GM18867 (cell line): ENCODE measurements around the gene TAF11L9.
"Not testable (repeated sequence)": the region's sequence is repeated elsewhere in the genome, so short reads cannot be mapped to it uniquely, and the experiment has no call there.

ENCODE experiments used
- ATAC-seq: cut with Tn5 transposase; IDR thresholded peaks from one replicate; pipeline ENCODE4 v1.9.1; 2021; ENCODE audit warnings: mild to moderate bottlenecking, moderate library complexity; ENCODE audit not compliant: unreplicated experiment

Gene TAF11L9

DNA sequence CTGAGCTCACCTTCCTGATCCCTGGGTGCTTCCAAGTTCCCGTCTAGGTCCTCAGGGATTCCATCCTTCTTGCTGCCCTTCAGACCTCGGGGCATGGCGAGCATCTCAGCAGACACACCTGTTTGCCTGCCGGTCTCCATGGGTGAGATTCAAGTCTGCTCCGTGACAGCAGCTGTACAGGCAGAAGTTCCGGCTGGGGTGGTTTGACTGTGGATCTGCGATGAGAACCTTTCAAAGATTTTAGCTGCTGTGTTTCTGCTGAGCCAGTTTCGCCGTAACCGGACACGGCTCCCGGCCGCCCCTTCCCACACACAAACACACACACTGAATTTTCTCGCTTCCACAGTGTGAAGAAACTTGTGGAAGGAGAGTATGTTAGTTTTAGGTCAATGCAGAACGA is at the start of gene TAF11L9:
Gene TAF11L9 (minus strand): TSS at position 140 of the 400 bp plus-strand sequence.
- not testable (repeated sequence) for ATAC-seq

DNA sequence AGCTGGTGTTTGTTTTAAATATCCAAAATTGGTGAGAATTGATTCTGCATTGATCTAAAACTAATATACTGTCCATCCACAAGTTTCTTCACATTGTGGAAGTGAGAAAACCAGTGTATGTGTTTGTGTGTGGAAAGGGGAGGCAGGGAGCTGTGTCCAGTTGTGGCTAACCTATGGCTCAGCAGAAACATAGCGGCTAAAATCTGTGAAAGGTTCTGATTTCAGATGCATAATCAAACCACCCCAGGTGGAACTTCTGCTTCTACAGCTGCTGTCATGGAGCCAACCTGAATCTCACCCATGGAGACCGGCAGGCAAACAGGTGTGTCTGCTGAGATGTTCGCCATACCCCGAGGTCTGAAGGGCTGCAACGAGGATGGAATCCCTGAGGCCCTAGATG is 40.0 kb upstream of the TAF11L9 start, which contains the start of gene TAF11L14:
Gene TAF11L14 (plus strand): TSS at position 301 of the 400 bp plus-strand sequence.
- ATAC-seq = no peak

DNA sequence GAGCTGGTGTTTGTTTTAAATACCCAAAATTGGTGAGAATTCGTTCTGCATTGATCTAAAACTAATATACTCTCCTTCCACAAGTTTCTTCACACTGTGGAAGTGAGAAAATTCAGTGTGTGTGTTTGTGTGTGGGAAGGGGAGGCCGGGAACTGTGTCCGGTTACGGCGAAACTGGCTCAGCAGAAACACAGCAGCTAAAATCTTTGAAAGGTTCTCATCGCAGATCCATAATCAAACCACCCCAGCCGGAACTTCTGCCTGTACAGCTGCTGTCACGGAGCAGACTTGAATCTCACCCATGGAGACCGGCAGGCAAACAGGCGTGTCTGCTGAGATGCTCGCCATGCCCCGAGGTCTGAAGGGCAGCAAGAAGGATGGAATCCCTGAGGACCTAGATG is 37.6 kb upstream of the TAF11L9 start, which contains the start of gene TAF11L13:
Gene TAF11L13 (plus strand): TSS at position 301 of the 400 bp plus-strand sequence.
- not testable (repeated sequence) for ATAC-seq

GRCh38 chr5:17625686-17626085 is 31.5 kb upstream of the TAF11L9 start:
- ATAC-seq = no peak

DNA sequence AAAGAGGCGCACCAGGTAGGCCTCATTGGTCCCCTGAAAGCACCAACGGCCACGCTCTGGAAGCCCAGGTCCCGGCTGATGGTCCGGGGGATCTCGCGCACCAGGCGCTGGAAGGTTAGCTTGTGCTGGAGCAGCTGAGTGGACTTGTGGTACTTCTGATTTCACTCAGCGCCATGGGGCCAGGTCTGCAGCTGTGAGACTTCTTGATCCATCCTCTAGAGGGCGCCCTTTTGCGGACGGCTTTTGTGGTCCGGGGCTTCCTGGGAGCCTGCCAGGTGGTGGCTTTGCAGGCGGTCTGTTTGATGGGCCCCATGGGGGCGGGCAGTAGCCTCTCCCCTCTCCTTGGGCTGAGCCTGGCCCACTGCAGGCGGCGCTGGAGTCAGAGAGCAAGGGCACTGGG is 26.4 kb upstream of the TAF11L9 start:
- no peak for ATAC-seq

DNA sequence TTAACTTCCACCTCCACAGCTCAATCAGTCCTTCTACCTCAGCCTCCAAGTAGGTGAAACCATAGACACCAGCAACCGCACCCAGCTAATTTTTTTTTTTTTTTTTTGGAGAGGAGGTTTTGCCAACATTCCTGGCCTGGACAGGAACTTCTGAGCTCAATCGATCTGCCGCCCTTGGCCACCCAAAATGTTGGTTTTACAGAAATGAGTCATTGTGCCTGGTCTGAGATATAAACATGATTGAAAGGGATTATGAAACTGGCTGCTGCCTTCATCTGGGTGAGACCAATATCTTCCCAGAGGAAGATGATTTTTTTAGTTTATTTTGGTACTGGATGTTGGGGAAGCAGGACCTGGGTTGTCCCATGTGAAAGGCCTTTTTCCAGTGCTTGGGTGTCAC is 25.2 kb upstream of the TAF11L9 start:
- no peak for ATAC-seq

DNA sequence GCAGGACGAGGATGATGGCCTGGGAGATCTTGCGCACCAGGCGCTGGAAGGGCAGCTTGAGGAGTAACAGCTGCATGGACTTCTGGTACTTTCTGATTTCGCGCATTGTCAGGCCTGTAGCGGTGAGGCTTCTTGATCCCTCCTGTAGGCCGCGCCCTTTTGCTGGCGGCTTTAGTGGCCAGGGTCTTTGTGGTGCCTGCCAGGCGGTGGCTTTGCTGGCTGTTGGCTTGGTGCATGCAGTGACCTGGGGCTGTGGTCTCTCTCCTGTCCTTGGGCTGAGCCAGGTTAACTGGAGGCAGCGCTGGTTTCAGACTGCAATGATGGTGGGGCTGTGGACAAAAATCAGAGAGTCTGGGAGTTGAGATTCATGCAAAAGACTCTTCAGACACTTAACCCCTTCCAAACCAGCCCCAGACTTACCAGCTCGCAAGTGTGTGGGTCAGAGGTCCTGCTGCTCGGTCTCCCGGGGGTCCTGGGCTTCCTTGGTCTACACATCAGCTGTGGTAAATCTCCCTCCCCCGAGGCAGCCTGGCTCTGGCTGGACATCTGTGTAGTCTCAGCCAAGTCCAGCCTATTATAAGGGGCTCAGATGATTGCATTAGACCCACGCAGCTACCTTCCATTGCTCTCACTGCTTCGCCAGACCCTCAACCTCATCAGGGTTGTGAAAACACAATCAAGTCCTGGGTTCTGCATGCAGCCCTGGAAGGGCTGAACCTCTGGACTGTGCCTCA is 20.8 kb upstream of the TAF11L9 start:
- ATAC-seq = no peak

GRCh38 chr5:17610092-17610491 is 15.9 kb upstream of the TAF11L9 start, which contains the start of gene TAF11L12:
Gene TAF11L12, plus strand, starts transcription at chr5:17610392.
- not testable (repeated sequence) for ATAC-seq

GRCh38 chr5:17607461-17607860 is 13.3 kb upstream of the TAF11L9 start:
- not testable (repeated sequence) for ATAC-seq

DNA sequence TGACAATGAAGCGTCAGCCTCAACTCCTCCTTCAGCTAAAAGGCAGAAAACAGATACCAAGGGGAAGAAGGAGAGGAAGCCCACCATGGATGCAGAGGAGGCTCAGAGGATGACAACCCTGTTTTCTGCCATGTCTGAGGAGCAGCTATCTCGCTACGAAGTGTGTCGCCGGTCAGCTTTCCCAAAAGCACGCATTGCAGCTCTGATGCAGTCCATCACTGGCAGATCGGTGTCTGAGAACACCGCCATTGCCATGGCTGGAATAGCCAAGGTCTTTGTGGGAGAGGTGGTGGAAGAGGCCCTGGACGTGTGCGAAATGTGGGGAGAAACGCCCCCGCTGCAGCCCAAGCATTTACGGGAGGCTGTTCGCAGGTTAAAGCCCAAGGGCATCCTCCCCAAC is 10.8 kb upstream of the TAF11L9 start:
- ATAC-seq = no peak

GRCh38 chr5:17603880-17604279 is 9.7 kb upstream of the TAF11L9 start, which contains the start of gene TAF11L11:
Gene TAF11L11, plus strand, starts transcription at chr5:17604183.
- not testable (repeated sequence) for ATAC-seq

DNA sequence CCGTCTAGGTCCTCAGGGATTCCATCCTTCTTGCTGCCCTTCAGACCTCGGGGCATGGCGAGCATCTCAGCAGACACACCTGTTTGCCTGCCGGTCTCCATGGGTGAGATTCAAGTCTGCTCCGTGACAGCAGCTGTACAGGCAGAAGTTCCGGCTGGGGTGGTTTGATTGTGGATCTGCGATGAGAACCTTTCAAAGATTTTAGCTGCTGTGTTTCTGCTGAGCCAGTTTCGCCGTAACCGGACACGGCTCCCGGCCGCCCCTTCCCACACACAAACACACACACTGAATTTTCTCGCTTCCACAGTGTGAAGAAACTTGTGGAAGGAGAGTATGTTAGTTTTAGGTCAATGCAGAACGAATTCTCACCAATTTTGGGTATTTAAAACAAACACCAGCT is 3.5 kb upstream of the TAF11L9 start, which contains the start of gene TAF11L10:
Gene TAF11L10 (minus strand): TSS at position 101 of the 400 bp plus-strand sequence.
- not testable (repeated sequence) for ATAC-seq

GRCh38 chr5:17590860-17591259 is 3.3 kb downstream of the TAF11L9 start, which contains the start of gene TAF11L8:
Gene TAF11L8, minus strand, starts transcription at chr5:17590960.
- ATAC-seq = not testable (repeated sequence)

DNA sequence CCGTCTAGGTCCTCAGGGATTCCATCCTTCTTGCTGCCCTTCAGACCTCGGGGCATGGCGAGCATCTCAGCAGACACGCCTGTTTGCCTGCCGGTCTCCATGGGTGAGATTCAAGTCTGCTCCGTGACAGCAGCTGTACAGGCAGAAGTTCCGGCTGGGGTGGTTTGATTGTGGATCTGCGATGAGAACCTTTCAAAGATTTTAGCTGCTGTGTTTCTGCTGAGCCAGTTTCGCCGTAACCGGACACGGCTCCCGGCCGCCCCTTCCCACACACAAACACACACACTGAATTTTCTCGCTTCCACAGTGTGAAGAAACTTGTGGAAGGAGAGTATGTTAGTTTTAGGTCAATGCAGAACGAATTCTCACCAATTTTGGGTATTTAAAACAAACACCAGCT is 8.5 kb downstream of the TAF11L9 start, which contains the start of gene TAF11L7:
Gene TAF11L7 (minus strand): TSS at position 101 of the 400 bp plus-strand sequence.
- not testable (repeated sequence) for ATAC-seq
